ENCODE data around the gene MAPK6.

The MAPK6 gene

GRCh38 chr15:52003710-52004109 lies 15.3 kb upstream of the MAPK6 start:
- no peak for DNase-seq (ENCODE audit: low read depth in 2 of 2)
- H3K4me3 ChIP-seq (replicated peaks in 1 of 2; ENCODE audit: low read depth in 2 of 2, low read length in 2 of 2): no peak overlapping the region
- no peak for TF ChIP-seq CTCF (IDR thresholded peaks at IDR 0.05; ENCODE audit: low read depth, low read length)

GRCh38 chr15:52004806-52005205 lies 14.2 kb upstream of the MAPK6 start:
- TF ChIP-seq CTCF (IDR thresholded peaks at IDR 0.05; ENCODE audit: low read depth, low read length): no peak
- no peak for DNase-seq (ENCODE audit: low read depth in 2 of 2)
- H3K4me3 ChIP-seq (replicated peaks in 1 of 2; ENCODE audit: low read depth in 2 of 2, low read length in 2 of 2): no peak overlapping the region

- no peak overlapping the region for H3K4me3 ChIP-seq (replicated peaks in 1 of 2; ENCODE audit: low read depth in 2 of 2, low read length in 2 of 2)
- no peak for TF ChIP-seq CTCF (IDR thresholded peaks at IDR 0.05; ENCODE audit: low read depth, low read length)
- peak; percentile 52 to 85 for DNase-seq (ENCODE audit: low read depth in 2 of 2)
These were observed 13.0 kb upstream of the MAPK6 start for GRCh38 chr15:52005748-52006701.

GRCh38 chr15:52006702-52007340 lies 12.2 kb upstream of the MAPK6 start:
- H3K4me3 ChIP-seq (replicated peaks in 1 of 2; ENCODE audit: low read depth in 2 of 2, low read length in 2 of 2): no peak overlapping the region
- no peak for DNase-seq (ENCODE audit: low read depth in 2 of 2)
- no peak for TF ChIP-seq CTCF (IDR thresholded peaks at IDR 0.05; ENCODE audit: low read depth, low read length)

GRCh38 chr15:52008359-52008697 lies 10.7 kb upstream of the MAPK6 start:
- no peak for TF ChIP-seq CTCF (IDR thresholded peaks at IDR 0.05; ENCODE audit: low read depth, low read length)
- H3K4me3 ChIP-seq (replicated peaks in 1 of 2; ENCODE audit: low read depth in 2 of 2, low read length in 2 of 2): no peak overlapping the region
- no peak for DNase-seq (ENCODE audit: low read depth in 2 of 2)

GRCh38 chr15:52008698-52009434 lies 10.2 kb upstream of the MAPK6 start:
- TF ChIP-seq CTCF (IDR thresholded peaks at IDR 0.05; ENCODE audit: low read depth, low read length): no peak
- H3K4me3 ChIP-seq (replicated peaks in 1 of 2; ENCODE audit: low read depth in 2 of 2, low read length in 2 of 2): no peak overlapping the region
- peak in 1 of 2 donors; percentile 33 for DNase-seq (ENCODE audit: low read depth in 2 of 2)

Measured in cardiac fibroblast (primary cell).